Skin of body (tissue), 1 donor: Measurements from ENCODE around the gene BRI3. TPM values are rescaled to one million over a fixed set of nuclear protein-coding genes. Genes with fewer than 3 reads are reported as not detected.

ENCODE experiments used
- total RNA-seq: library from RNA; depleted of rRNA; stranded (reverse); fragments of >200 nt; gene quantifications from one replicate; pipeline ENCODE4 v1.2.3, GENCODE V29; 2014

Gene BRI3
- total RNA-seq, 1 donor from 2014 or later = 30.2 TPM

Other genes starting within 250 kb of the BRI3 start
- gene LMTK2, start 174.8 kb upstream of the BRI3 start, total RNA-seq = 12.9 TPM
- 0.49 TPM for gene BHLHA15, start 70.2 kb upstream of the BRI3 start, total RNA-seq
- gene TECPR1, start 29.5 kb upstream of the BRI3 start, total RNA-seq = 8.3 TPM
- gene BAIAP2L1, start 119.4 kb downstream of the BRI3 start, total RNA-seq = 7.6 TPM